Cerebellar nuclear complex (tissue), 1 donor: Measurements from ENCODE around the gene TRNT1.

Experiments
- DNase-seq, 2 experiments: peaks; one replicate each; lab custom pipeline; 2025; lab: John Stamatoyannopoulos, UW

The TRNT1 gene

DNA sequence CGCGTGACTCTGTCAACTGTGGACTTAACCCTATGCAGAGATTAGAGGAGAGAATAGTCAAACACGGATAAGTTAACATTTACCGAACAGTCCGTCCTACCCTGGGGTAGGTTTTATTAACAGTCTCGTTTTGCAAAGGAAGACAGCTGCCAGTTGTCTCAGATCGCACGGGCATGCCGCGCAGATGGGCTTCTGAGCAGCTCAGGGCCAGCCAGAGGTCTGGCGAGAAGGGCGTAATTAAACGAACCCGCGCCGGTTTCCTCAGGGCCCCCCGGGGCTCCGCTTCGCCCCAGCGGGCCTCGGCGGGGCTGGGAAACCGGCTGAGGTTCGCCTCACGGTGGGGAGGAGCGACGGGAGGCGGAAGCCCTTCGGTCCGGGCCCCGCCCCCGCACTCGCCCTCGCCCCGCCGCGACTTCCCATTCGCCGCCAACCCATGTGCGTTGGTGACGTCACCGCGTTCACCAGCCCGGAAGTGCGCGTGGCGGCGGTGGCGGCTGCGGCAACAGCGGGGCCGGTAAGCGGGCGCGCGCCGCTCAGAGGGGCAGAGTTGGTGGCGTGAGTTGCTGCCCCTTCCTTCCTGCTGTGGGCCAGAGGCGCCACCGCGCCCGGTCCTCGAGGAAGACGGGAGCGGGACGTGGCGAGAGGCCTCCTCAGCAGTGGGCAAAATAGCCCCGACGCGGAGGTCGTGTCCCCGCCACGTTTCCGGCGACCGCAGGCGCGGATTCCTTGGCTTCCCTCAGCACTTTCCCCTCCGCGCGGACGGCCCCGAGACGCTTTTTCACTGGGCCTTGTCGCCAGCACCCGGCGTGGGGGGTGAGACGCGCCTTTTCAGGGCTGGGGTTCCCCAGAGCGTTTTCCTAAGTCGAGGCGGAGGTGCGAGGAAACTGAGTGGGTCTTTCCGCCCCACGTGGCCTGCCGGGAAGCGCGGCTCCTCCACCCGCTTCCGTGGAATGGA, at the start of gene TRNT1:
Gene TRNT1, plus strand, starts transcription at position 464 of the 955 bp plus-strand sequence. CDS start 2,101 bp downstream, outside the sequence.
- peak; percentile 10 to 47 for DNase-seq

DNA sequence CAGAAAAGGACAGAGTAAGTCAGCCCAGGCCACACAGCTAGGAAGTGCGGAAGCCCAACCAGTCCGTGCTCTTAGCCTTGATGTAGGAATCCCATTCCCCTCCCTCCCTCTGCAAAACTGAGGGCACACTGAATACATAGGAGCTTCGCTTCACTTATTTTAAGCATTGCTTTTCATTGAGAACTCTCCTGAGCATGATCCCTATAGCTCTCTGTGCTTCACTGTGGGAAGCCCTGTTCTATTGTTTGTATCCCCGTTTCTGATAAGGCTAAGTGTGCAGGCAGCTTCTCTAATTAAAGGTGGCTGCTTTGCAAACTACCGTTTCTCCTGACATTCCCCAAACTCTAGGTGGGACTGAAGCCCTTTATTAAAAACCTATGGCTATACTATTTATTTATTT, 46.4 kb upstream of the TRNT1 start:
- DNase-seq, result no peak

DNA sequence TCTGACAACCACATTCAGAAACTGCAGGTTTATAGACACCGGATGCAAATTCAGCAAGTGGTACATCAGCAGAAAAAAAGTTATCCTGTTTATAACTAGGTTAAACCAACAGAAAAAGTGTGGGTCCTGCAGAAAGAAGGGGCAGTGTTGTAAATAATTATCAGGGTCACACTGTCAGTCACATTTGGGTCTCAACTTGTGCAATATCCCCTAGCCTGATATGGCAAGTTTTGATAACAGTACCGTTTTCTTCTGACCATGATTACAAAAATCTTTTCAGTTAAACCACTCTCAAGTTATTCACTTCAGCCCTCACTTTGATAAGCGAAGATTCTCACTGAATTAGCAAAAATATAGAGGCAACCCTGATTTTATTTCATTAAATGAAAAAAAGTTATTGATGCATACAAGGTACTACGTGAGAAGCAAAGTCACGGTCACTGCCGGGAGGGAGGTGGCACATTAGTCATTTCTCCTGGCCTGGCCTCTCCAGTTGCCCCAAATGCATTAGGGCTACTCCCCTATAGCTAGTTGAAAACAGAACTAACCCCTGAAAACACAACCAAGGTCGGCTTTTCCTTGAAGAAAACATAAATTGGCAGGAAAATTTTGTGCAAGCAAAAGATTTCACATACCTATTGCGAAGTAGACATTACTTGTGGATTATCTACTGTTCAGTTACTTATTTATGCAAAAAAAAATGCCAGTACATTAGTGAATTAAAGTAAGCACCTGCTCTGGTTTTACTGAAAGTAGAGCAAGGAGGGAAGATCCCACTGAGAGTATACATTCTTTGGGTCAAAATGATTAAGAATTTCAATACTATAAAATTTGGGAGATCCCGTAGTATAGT, 45.1 kb upstream of the TRNT1 start:
- no peak for DNase-seq

DNA sequence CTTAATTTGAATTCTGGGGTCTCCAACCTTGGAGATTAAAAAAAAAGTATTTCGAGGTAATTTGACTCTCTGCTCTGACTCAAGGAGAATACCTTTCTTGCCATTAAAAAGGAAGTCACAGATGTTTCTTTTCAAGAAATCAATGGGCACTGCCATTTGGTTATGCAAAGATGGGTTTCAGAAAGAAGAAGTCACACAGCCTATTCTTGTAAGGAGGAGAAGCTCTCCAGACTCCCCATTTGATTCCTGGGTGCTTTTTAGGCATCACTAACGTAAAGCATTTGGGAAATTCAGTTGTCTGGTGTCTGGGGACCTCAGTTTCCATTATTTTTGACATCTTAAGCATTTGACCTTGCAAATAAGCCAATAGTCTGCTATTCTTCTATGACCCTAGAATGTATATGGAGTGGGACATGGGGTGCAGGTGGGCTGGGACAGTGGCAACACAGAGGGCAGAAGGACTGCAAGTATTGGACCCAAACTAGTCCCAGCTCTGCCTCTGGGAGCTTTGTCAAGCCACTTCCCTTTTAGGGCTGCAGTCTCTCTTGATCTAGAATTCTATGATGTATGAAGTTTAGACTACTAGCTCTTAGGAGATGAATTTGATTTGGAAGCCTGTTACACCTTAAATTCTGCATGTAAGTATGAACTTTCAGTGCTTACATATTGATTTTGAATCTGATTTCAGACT, 44.4 kb upstream of the TRNT1 start:
- no peak for DNase-seq

DNA sequence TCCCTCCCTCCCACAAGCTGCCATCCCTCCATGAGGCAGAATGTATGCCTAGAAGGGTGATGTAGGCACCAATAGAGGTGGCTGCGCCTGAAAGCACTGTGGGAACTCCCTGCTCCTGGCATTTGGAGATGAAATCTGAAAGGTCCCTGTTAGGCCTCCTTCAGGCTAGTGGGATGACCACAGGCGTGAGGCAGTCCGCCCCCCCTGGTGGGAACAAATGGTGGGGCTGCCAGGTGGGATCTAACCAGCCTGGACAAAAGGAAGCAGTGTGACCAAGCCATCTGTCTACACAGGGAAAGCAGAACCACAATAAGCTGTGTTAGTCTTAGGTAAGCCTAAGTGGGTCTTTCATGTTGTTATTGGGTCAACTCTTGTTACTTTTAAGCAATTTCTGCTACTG, 41.9 kb upstream of the TRNT1 start:
- DNase-seq, result no peak

DNA sequence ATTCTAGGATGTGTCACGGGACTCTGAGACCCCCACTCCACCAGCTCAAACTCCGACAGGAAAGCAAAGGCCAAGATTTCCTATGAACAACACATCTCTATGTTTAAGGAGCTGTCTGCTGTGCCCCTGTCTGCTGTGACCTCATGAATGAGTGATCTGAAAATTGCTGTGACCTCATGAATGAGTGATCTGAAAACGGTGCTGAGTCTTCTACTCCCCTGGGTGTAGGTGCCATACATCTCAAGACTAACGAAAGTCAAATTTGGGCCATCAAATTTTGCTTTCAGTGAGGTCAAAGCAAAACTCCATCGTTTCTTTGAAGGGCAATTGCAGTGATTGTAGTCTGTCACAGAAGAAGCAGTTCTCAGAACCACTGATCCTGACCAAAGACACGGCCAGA, 41.0 kb upstream of the TRNT1 start:
- DNase-seq, result no peak

DNA sequence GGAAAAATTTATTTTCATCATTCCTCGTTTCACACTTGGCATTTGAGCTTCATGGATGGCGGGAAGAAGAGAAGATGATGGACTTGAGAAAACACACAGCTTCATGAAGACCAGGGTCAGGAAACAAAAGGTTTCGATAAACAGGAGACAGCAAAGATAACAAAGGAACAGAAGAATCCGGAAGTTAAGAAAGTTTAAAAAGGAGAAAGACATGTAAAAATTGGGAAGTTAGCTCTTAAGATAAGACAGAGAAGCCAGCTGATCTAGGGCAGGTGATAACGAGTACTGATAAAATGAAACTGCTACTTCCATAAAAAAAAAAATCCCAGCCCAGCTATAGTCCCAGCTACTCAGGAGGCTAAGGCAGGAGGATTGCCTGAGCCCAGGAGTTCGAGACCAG, 40.5 kb upstream of the TRNT1 start:
- no peak for DNase-seq

DNA sequence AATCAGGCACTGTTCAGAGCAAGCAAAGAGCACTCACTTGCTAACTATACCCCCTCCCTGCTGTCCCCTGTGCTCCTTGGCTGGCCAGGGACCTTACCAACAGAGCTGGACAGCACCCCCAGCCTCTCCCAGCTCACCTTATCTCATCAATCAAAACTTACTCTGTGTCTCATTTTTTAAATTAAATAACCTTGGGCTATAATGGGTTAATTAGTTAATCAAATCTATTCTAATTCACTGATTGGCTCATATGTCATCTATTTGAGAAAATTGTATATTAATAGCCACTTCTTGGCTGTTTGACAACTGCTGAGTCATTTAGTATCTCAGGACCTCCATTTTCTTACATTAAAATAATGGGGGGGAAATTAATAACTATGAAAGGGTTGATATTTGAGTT, 39.5 kb upstream of the TRNT1 start:
- no peak for DNase-seq

DNA sequence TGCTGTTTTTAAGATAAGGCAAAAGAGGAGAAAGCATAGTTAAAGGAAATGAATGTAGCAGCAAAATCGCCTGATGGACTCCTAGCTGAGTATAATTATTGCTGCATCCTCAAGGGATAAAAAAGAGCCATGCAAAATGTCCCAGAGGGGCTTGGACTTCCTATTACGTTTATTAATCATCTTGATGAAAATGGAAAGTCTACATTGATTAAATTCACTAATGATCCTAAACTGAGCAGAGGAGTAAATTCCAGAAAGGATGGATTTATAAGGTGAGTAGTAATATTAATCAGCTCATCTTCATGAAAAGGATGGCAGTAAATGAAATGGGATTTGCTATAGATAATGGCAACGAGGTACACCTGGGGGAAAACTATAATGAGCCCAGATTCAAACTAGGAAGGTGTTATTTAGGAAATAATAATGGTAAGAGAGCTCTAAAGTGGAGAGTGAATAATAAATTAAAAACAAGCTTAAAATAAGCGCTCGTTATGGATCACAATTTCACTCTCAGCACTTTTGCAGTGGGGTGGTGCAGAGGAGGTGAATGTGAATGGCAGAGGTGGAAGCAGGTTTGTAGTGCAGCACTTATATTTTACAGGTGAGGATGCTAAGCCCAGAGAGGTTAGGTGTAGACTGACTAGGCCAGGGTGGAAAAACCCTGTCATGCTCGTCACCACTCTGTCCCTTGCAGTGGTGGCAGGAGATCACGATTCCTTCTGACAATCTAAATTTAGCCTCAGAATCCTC, 38.8 kb upstream of the TRNT1 start:
- no peak for DNase-seq

DNA sequence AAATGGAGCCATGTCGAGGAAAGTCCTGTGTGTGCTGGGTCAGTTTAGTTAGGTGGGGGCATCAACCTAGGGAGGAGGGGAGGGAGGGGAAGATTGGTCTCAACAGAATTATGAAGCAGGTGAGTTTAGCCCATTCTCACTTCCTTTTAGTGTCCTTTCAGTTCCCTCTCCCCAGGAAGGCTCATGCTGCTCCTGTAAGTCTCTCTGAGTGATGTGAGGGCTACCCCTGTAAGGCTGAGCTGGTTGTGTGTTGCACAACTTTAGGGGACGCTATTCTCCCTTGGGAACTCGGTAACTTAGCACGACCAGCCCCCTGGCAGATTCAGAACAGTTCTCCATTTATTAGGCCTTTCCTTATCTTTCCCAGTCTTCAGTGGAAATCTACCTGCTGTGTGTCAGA, 37.7 kb upstream of the TRNT1 start:
- no peak for DNase-seq

DNA sequence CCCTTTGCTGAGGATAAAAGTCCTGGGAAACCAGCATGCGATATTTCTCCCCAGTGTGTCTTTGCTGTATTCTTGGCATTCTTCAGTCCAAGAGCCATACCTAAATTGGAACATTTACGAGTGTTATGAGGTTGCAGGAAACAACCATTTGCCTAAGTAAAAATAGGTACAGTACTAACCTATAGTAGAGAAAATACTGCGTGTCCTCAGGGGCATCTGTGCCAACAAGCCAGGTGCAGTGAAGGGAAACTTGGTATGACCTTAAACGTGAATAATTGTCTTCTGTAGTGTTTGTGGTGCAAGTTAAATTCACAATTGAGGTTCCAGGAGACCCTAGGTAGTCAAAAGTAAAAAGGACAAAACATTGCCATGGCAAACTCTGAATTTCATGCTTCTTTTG, 28.8 kb upstream of the TRNT1 start:
- no peak for DNase-seq

DNA sequence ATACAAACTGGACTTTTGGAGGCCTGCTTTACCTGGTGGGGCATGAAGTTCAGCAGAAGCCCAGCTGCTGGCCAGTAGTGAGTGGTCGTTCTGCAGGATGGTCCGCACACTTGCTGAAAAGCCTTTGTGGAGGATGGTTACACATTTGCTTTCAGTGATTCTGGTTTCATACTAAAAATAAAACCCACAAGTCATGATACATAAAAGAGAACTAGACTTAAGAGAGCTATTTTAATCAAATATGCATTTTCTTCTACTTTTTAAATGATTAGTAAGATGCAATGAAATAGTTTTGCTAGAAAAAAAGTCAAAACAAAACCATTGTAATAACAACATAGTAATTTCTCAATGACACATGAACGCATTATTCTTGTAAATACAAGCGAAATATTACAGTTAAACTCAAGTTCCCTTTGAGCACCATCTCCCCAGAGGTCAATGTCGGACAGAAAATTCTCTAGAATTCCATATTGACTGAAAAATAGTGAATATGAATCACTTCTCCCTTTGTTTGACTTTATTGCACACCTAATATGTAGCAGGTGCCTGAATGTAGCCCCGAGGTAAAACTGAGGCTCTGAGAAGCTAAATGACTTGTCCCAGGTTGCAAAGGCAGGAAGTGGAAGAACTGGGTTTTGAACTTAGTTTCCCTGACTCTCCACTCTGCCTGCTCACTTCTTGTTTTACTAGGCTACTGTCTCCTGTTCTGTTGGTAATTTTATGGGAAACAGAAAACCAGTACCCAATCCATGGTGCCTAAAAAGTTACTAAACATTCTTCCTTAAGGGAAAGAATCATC, 24.9 kb upstream of the TRNT1 start:
- DNase-seq, result no peak

DNA sequence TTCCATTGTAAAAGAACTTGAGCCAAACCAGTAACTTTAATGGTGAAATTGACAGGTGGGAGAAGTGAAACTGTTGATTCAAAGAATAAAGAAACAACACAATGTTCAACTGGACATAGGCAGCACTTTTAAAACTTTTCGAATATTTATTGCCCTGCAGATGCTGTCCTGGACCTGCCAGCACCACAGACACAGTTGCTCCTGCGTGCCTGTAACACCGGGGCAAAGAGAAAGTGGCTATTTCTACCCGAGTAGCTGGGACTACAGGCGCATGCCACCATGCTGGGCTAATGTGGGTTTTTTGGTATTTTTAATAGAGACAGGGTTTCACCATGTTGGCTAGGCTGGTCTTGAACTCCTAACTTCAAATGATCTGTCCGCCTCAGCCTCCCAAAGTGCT, 24.0 kb upstream of the TRNT1 start:
- no peak for DNase-seq

DNA sequence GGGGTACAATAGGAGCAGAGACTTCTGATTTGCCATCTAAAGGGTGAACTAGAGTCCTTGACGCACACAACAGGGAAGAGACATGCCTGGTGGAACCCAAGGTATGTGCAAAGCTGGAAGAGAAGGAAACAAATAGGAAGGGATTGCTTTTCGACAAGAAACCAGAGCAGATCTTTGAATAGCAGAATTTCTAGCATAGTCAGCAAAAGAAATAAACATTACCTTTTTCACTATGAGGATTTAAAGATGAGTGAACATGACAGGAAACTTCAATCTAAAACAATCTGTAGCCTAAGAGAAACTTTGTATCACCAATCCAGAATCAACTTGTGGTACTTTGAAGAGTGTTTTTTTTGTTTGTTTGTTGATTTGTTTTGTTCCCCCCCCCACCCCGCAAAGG, 21.5 kb upstream of the TRNT1 start:
- no peak for DNase-seq

DNA sequence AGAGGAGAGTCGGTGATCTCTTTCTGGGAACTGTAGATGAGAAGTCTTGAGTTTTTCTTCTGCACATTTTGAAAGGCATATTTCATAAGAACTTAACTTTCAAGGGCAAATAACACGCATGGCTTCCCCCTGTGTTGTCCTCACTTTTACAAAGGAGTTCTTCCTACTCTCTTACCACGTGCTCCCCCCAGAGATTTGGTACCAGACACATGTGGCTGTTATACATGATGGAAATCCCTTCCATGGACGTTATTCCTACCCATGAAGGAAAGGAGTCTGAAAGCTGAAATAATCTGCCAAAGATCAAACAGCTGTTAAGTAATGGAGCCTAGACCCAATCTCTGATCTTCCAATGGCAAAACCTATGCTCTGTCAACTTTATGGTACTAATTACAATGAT, 20.9 kb upstream of the TRNT1 start:
- DNase-seq, result no peak

DNA sequence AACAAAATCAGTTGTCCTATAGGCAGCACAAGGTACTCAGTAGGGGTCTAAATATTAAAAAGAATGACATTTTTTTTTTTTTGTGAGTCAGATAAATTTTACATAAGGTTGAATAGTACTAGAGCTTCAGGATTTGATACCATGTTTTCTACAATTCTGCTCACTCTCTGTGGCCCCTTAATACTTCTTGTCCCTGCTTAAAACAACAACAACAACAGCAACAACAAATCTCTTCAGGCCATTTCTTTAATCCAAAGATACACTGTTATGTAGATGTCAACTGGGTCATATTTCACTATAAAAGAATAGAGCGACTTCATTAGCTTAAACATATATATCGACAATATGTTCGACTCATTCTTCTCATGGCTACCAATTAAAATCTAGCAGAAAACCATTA, 19.6 kb upstream of the TRNT1 start:
- no peak for DNase-seq

DNA sequence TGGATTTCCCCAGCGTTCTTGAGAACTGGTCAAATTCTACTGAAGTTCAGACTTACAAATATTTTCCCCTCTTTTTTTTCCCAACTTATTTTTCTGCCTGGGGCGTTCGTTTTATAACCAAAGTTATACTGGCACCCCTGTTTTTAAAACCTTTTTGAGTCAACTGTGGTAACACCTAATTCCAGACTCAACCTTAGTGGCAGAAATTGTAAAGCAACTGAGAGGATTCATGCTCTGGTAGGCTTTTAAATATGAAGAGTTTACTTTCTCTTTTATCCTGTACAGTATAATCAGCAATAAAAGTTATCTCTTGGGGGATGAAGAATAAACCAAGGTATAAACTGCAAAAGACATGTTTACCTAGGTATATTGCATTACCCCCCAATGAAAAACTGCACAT, 18.9 kb upstream of the TRNT1 start:
- DNase-seq, result no peak

DNA sequence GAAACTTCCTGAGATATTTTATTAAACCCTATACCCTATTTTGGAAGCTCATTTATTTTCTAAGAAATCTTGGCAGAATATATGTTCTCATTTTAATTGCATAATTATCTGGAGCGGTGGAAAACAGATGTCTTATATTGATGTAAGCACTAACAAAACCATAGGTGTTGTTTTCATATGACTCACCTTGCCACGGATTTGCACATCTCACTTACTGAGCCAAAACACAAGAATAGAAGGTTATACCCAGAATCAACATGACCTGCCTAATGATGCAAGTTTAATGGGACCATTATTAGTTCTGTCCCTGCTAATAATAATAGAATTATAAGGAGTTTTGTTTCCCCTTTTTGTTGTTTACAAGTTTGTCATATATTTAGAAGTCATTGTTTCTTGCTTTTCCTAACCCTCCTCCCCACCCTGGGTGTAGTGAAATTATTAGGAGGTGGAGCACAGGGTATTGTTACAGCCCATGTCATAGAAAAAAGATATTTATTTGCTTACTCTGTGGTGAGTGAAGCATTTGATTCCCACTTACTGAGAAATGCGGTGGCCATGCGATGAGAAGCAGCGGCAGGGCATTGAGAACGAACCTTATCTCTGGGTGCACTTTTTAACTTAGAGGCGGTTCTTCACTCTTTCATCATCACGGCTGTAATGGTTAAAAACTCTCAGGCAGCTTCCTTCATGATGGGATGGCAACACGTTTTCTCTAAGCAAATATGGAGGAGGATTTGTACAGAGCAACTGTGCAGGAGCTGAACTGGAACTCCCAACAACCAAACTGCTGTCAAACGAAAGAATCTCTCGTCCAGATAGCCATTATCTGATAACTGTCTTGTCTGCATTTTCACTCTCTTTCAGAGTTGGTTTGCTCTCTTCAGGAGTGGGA, 17.1 kb upstream of the TRNT1 start:
- no peak for DNase-seq

DNA sequence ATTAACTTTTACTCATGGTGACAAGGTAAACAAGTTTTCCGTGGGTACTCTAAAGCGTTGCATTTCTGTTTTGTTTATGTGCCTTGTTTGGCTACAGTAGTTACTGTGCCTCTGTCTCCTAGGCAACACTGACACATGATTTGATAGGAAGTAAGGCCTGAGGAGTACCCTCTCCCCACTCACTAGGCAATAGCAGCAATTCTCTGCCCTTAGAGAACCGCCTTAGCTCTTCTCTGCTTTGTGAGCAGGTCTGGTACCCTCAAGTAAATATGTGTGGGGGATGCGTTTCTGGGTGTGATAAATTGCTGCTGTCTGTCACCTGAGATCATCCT, 16.5 kb upstream of the TRNT1 start, which contains the start of gene IL5RA:
Gene IL5RA, minus strand, starts transcription at position 76 of the 332 bp plus-strand sequence. CDS start 5,390 bp downstream, outside the sequence.
- DNase-seq, result no peak
